ENCODE results near the gene TPGS1.
A peak's percentile ranks its signal among the peaks of the same experiment; 100 is the strongest.

The TPGS1 gene

GRCh38 chr19:542173-542866 lies 35.0 kb downstream of the TPGS1 start:
- no peak for DNase-seq

DNA sequence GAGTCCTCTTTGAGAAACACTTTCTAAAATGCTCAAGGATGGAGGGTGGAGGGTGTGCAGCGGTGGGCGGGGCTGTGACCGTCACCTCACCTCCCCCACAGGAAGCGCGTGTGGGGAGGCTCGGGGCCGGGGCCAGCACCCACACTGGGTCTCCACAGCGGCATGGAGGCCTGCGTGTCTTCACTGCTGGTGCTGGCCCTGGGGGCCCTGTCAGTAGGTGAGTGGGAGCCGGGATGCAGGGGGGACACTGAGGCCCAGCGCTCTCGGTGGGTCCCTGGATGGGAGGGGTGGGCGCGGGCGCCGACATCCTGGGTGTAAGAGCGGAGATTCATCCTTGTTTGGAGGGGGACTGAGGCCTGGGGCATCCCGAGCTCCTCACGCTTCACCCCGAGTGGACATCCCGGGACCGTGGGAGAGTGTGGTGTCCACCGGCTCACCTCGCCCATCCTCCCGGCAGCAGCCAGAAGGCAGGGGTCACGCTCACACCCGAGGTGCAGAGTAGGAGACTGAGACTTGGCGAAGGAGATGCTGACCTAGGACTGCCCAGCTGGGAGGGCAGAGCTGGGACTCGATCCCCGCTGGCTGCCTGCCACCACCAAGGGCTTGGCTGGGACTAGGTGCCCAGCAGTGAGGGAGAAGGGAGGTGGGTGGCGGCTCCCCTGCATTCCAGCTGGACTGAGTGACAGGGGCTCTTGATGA lies 36.8 kb downstream of the TPGS1 start, which contains the start of gene GZMM:
Gene GZMM (plus strand): TSS at position 144 of the 699 bp plus-strand sequence. CDS start 19 bp downstream, at position 163.
- DNase-seq: peak; percentile 91

DNA sequence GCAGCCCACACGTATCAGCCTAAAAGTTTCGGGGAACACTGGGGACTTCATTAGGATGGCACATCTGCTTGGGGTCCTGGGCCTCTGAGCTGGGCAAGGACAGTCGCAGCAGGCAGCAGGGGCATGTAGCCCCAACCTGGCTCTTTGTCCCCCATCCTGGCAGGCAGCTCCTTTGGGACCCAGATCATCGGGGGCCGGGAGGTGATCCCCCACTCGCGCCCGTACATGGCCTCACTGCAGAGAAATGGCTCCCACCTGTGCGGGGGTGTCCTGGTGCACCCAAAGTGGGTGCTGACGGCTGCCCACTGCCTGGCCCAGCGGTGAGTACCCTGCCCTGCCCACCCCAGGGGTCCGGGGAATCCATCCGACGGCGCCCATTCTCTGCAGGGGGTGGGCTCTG lies 39.8 kb downstream of the TPGS1 start:
- DNase-seq: no peak

- DNase-seq: no peak
Measured at GRCh38 chr19:547836-548720, 40.8 kb downstream of the TPGS1 start.

- no peak for DNase-seq
Measured at GRCh38 chr19:548886-549830, 41.9 kb downstream of the TPGS1 start.

GRCh38 chr19:554817-555216 lies 47.5 kb downstream of the TPGS1 start:
- no peak for DNase-seq

DNA sequence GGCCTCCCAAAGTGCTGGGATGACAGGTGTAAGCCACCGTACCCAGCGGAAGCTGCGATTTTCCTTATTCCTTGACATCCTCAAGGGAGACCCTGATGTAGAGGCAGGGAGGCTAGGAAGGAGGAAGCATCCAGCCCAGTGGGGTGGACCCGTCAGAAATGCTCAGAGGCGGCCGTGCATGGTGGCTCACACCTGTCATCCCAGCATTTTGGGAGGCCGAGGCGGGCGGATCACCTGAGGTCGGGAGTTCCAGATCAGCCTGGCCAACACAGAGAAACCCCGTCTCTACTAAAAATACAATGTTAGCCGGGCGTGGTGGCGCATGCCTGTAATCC lies 48.1 kb downstream of the TPGS1 start:
- DNase-seq: no peak

DNA sequence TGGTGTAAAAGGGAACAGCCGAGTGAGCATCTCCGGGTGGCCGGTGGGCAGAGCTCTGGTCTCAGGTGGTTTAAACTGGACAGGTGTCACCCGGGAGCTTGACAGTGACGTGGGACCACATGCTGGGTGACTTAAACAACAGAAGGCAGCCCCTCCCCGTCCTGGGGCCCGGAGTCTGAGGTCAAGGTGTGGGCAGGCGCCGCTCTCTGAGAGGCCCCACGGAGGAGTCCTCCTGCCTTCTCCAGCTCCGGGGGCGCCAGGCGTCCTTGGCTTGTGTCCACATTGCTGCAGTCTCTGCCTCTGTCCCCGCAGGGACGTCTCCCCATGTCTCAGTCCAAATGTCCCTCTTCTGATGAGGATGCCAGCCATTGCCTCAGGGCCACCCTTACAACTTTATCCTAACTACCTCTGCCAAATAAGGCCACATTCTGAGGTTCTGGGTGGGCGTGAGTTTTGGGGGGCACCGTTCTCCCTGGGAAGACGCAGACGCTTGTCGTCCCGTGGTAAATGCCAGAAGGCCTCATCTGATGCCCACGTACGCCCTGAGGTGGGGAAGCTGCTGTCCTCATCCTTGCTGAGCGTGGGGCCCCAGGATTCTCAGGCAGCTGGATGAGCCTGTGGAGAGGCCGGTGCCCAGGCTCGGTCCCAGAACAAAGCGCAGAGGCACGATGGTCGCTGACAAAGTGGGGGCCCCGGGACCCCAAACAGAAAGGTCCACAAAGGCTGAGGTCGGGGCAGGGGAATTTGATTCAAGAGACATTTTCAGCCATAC lies 49.5 kb downstream of the TPGS1 start:
- DNase-seq: no peak

DNA sequence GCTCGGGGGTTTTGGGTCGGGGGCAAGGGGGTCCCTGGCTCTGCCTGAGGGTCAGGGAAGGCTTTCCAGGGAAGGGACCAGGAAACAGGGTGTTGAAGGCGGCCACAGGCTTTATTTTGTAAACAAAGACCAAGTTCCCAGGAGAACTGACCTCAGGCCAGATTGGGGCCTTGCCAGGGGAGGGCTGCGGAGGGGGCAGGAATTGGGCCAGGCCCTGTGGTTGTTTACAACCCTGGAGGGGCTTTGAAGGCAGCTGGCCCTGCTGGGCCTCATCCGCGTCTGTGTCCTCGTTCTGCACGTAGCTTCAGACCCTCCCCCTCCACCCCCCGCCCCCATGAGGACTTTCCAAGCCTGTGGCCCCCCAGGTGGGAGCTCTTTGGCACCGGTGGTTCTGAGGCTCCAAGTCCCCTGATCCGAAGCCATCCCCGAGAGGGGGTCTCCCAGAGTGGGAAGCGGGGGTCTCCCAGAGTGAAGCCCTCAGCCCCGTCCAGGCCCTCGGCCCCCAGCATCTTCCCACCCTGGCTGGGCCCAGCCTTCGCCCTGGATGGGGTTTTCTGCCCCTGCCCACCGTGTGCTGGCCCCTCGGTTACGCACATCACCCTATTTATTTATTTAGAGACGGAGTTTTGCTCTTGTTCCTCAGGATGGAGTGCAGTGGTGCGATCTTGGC lies 51.6 kb downstream of the TPGS1 start:
- no peak for DNase-seq

GRCh38 chr19:560121-560520 lies 52.8 kb downstream of the TPGS1 start:
- DNase-seq: no peak

- DNase-seq: no peak
Measured at GRCh38 chr19:566403-566802, 59.1 kb downstream of the TPGS1 start.

GRCh38 chr19:566844-567243 lies 59.5 kb downstream of the TPGS1 start:
- no peak for DNase-seq

DNA sequence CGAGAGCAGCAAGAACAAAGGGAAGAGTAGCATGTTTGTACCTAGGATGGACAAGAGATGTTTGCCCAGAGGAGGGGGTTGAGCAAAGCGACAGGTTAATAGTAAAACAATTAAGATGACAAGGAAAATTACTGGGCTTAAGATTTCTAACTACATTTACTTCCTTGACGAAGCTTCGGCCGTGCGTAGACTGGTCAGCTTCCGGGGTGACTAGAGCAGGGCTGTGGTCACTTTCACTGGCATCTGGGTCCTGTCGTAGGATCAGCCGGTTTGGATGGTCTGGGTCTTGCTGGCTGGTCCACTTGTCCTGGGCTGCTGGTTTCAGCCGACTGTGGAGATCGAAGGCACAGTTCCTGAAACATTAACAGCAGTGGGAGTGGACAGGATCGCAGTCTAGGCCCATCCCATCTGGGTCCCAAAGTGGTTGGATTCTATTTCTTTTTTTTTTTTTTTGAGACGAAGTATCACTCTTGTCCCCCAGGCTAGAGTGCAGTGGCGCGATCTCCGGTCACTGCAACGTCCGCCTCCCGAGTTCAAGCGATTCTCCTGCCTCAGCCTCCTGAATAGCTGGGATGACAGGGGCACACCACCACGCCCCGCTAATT lies 60.1 kb downstream of the TPGS1 start:
- no peak for DNase-seq

All from CD4-positive, alpha-beta T cell treated with Interleukin-17A for 1 hour (primary cell).